Neural cell (in vitro differentiated cells): ENCODE measurements around the gene ASB17. TPM values are rescaled to one million over a fixed set of nuclear protein-coding genes. Genes with fewer than 3 reads are reported as not detected.

Experiments used
- H2AFZ ChIP-seq: fragments of 200-600, 300-800 bp; sonication (generic), shearing (Covaris generic); 2 replicates; pipeline ENCODE4 v1.6.0; 2014; ENCODE audit warnings: low read depth, mild to moderate bottlenecking, antibody characterized with exemption, low read length, moderate library complexity
- H3F3A ChIP-seq: fragments of 200-600 bp; shearing (Covaris generic); 2 replicates; pipeline ENCODE4 v1.6.1; 2016; ENCODE audit warnings: mild to moderate bottlenecking, moderate library complexity, mixed read lengths, antibody characterized with exemption, low read length; ENCODE audit not compliant: insufficient read depth, poor library complexity, severe bottlenecking
- H3K27ac ChIP-seq: fragments of 200-600, 300-800 bp; sonication (generic), shearing (Covaris generic); 2 replicates; pipeline ENCODE4 v1.5.1; 2014; ENCODE audit warnings: mild to moderate bottlenecking, low read length, moderate library complexity
- H3K27me3 ChIP-seq: fragments of 300-800, 200-600 bp; sonication (generic), shearing (Covaris generic); 2 replicates; pipeline ENCODE4 v1.6.0; 2014; ENCODE audit warnings: mild to moderate bottlenecking, low read depth, low read length, moderate library complexity; ENCODE audit not compliant: insufficient read depth
- H3K36me3 ChIP-seq: fragments of 300-800, 200-600 bp; sonication (generic), shearing (Covaris generic); 2 replicates; pipeline ENCODE4 v1.5.1; 2014; ENCODE audit warnings: mild to moderate bottlenecking, antibody characterized with exemption, low read length, moderate library complexity; ENCODE audit not compliant: insufficient read depth
- H3K4me2 ChIP-seq: fragments of 300-800, 200-600 bp; sonication (generic), shearing (Covaris generic); 2 replicates; pipeline ENCODE4 v1.6.0; 2014; ENCODE audit warnings: mild to moderate bottlenecking, low read length
- H3K4me3 ChIP-seq: fragments of 300-800, 200-600 bp; sonication (generic), shearing (Covaris generic); 2 replicates; pipeline ENCODE4 v1.5.1; 2014; ENCODE audit warnings: mild to moderate bottlenecking, low read length, moderate library complexity
- H3K79me2 ChIP-seq: fragments of 200-600 bp; shearing (Covaris generic); replicated peaks from 2 replicates; pipeline ENCODE4 v1.6.0; 2014; ENCODE audit warnings: mild to moderate bottlenecking, low read length, moderate library complexity; ENCODE audit not compliant: insufficient read depth
- H3K9ac ChIP-seq: fragments of 300-800, 200-600 bp; sonication (generic), shearing (Covaris generic); 2 replicates; pipeline ENCODE4 v1.6.1; 2016; ENCODE audit warnings: mild to moderate bottlenecking, low read length, mixed read lengths
- H3K9me2 ChIP-seq: fragments of 200-600 bp; shearing (Covaris generic); 2 replicates; pipeline ENCODE4 v1.6.1; 2016; ENCODE audit warnings: mild to moderate bottlenecking, low read length, mixed read lengths; ENCODE audit not compliant: insufficient read depth
- H3K9me3 ChIP-seq: fragments of 200-600, 300-800 bp; sonication (generic), shearing (Covaris generic); 2 replicates; pipeline ENCODE4 v1.6.1; 2016; ENCODE audit warnings: mild to moderate bottlenecking, mixed run types, low read length, moderate library complexity, mixed read lengths
- H4K20me1 ChIP-seq: fragments of 200-600 bp; shearing (Covaris generic); 2 replicates; pipeline ENCODE4 v1.6.1; 2016; ENCODE audit warnings: mild to moderate bottlenecking, mixed run types; ENCODE audit not compliant: insufficient read depth
- CTCF ChIP-seq: fragments of 450-650 bp; IDR thresholded peaks from 2 replicates; pipeline ENCODE4 v1.5.1; 2014; ENCODE audit warnings: antibody characterized with exemption, mild to moderate bottlenecking, moderate library complexity; ENCODE audit not compliant: poor library complexity, severe bottlenecking
- EP300 ChIP-seq: fragments of 450-650 bp; conservative IDR thresholded peaks from 2 replicates; pipeline ENCODE4 v1.6.1; 2014; ENCODE audit warnings: antibody characterized with exemption, mild to moderate bottlenecking, moderate library complexity; ENCODE audit not compliant: poor library complexity, severe bottlenecking
- EZH2 ChIP-seq: fragments of 200-600, 300-800 bp; shearing (Covaris generic), sonication (generic); IDR thresholded peaks from 2 replicates; pipeline ENCODE4 v1.6.1; 2014; ENCODE audit warnings: antibody characterized with exemption, low read length, borderline replicate concordance, mild to moderate bottlenecking; ENCODE audit not compliant: insufficient read depth, poor library complexity, severe bottlenecking
- MXI1 ChIP-seq: fragments of 450-650 bp; conservative IDR thresholded peaks from 2 replicates; pipeline ENCODE4 v1.6.1; 2014; ENCODE audit warnings: antibody characterized with exemption, mild to moderate bottlenecking; ENCODE audit not compliant: poor library complexity, severe bottlenecking
- POLR2AphosphoS5 ChIP-seq: IDR thresholded peaks from 2 replicates; pipeline ENCODE4 v1.6.1; 2012
- RAD21 ChIP-seq: fragments of 450-650 bp; conservative IDR thresholded peaks from 2 replicates; pipeline ENCODE4 v1.6.1; 2014; ENCODE audit warnings: antibody characterized with exemption, mild to moderate bottlenecking, moderate library complexity
- REST ChIP-seq: IDR thresholded peaks from 2 replicates; pipeline ENCODE4 v1.6.1; 2012; ENCODE audit warnings: borderline replicate concordance
- SMC3 ChIP-seq: fragments of 450-650 bp; conservative IDR thresholded peaks from 2 replicates; pipeline ENCODE4 v1.6.1; 2014; ENCODE audit warnings: antibody characterized with exemption, mild to moderate bottlenecking, moderate library complexity; ENCODE audit not compliant: poor library complexity
- TAF1 ChIP-seq: IDR thresholded peaks from 2 replicates; pipeline ENCODE4 v1.6.1; 2012; ENCODE audit warnings: low read depth
- polyA plus RNA-seq: library from polyadenylated mRNA; depleted of rRNA; stranded (reverse); fragments of >200 nt; gene quantifications from 2 replicates; pipeline ENCODE4 v1.2.3, GENCODE V29; 2014

ASB17 gene
- polyA plus RNA-seq, 1 donor from 2014 or later: not detected

- TF ChIP-seq CTCF: no peak
- H3K4me2 ChIP-seq: no peak overlapping the region
- no peak overlapping the region for H3K9ac ChIP-seq
- no peak overlapping the region for H3K4me3 ChIP-seq
- no peaks in the 10 kb centered on the region for H3K27me3 ChIP-seq
- H3K9me3 ChIP-seq: no peaks in the 10 kb centered on the region
- H3K36me3 ChIP-seq: no peaks in the 10 kb centered on the region
- H3K79me2 ChIP-seq: no peaks in the 10 kb centered on the region
- no peak overlapping the region for H3K27ac ChIP-seq
- H4K20me1 ChIP-seq: no peaks in the 10 kb centered on the region
- H3F3A ChIP-seq: no peaks in the 10 kb centered on the region
- H2AFZ ChIP-seq: no peak overlapping the region
- H3K9me2 ChIP-seq: no peaks in the 10 kb centered on the region
These were observed 22.4 kb upstream of the ASB17 start for GRCh38 chr1:75954586-75954985.

- Histone ChIP-seq H3K36me3 (no peaks in the 10 kb centered on the region), H3F3A (no peaks in the 10 kb centered on the region), H3K9ac (no peak overlapping the region), H3K4me2 (no peak overlapping the region), H3K27me3 (no peaks in the 10 kb centered on the region), H3K9me2 (no peaks in the 10 kb centered on the region), H3K79me2 (no peaks in the 10 kb centered on the region), H3K9me3 (no peaks in the 10 kb centered on the region), H4K20me1 (no peaks in the 10 kb centered on the region), H2AFZ (no peak overlapping the region), H3K27ac (no peak overlapping the region), H3K4me3 (no peak overlapping the region)
- no peak for TF ChIP-seq REST
- no peak for TF ChIP-seq MXI1
- TF ChIP-seq EP300: no peak
These were observed 21.3 kb upstream of the ASB17 start for GRCh38 chr1:75953461-75953860.

GRCh38 chr1:75952016-75952415 is 19.8 kb upstream of the ASB17 start:
- no peak overlapping the region for H3K9ac ChIP-seq

More at GRCh38 chr1:75952016-75952415, 19.8 kb upstream of the ASB17 start:
- no peaks in the 10 kb centered on the region for H3K9me2 ChIP-seq
- no peaks in the 10 kb centered on the region for H3F3A ChIP-seq
- no peak overlapping the region for H3K27ac ChIP-seq
- H4K20me1 ChIP-seq: no peaks in the 10 kb centered on the region
- H3K27me3 ChIP-seq: no peaks in the 10 kb centered on the region
- H2AFZ ChIP-seq: no peak overlapping the region
- H3K9me3 ChIP-seq: no peaks in the 10 kb centered on the region
- H3K36me3 ChIP-seq: no peaks in the 10 kb centered on the region
- H3K4me3 ChIP-seq: no peak overlapping the region
- no peaks in the 10 kb centered on the region for H3K79me2 ChIP-seq
- no peak for TF ChIP-seq REST
- no peak for TF ChIP-seq EP300
- TF ChIP-seq POLR2AphosphoS5: no peak
- no peak for TF ChIP-seq SMC3
- no peak for TF ChIP-seq MXI1
- no peak for TF ChIP-seq EZH2
- no peak for TF ChIP-seq CTCF
- no peak for TF ChIP-seq RAD21
- no peak for TF ChIP-seq TAF1
- H3K4me2 ChIP-seq: no peak overlapping the region
